ENCODE measurements around the gene NPL.

GRCh38 chr1:182863940-182864339, 74.4 kb downstream of the NPL start:
- no peak for TF ChIP-seq CTCF (IDR thresholded peaks at IDR 0.05)
- TF ChIP-seq POLR2A (IDR thresholded peaks at IDR 0.05) = no peak
